ENCODE measurements around the gene ZNF106.

The ZNF106 gene

DNA sequence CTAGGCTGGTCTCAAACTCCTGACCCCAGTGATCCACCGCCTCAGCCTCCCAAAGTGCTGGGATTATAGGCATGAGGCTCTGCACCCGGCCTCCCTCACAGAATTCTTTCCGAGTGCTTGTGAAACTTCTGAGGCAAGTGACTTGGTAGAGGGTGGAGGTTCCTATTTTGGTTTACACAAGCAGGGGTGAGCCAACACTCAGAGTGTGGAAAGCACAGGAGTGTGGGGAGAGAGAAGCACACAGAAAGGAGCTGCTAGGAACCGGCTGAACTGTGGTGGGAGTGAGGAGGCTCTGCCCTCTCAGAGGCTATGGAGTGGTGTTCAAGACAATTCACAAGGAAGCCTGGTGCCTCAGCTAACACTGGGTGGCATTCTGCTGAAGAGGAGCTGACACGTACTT lies 123.9 kb downstream of the ZNF106 start:
- no peak for DNase-seq (ENCODE audit: low read depth)

DNA sequence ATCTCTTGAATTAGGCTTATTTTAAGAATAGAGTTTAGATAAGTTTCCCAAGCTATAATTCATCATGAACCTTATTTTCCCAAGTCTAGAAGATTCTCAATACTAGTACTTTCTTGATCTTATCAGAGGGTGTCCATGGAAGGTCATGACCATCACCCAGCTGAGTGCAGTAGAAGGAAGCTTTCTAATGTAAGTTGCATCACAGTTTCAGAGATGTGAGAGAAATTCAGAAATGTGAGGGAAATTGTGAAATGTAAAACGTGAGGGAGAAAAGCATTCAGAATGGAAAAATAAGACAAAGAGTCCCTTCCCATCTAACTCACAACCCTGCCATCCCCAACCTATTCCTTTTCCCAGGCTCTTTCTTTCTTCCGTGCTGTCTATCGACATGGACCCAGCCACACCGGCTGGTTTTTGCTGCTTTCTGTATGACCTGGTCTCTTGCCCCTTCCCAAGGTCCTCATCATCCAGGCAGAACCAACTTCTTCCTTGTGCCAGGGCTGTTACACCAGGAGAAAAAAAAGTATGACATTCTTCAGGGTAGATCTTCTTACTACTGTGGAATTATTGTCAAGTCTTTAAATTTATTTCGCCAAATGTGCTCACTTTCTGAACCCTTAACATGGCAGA lies 124.9 kb downstream of the ZNF106 start:
- no peak for DNase-seq (ENCODE audit: low read depth)

DNA sequence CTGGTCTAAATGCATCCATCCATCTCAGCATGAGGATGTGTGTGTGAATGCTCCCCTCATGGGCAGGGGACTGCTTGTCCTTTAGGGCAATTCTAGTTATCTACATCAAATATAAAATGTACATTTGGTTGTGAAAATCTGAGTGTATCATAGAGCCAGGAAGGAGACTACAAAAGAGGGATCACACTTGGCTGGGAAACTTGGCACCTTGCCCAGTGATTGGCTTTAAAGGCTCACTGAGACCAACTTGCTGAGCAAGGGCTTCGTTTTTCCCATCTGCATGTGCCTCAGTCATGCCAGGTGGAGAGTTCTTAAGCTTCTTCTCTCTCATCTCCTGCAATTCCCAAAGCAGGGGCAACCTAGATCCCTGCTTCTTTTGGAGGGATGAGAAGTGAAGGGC lies 126.4 kb downstream of the ZNF106 start:
- no peak for DNase-seq (ENCODE audit: low read depth)

DNA sequence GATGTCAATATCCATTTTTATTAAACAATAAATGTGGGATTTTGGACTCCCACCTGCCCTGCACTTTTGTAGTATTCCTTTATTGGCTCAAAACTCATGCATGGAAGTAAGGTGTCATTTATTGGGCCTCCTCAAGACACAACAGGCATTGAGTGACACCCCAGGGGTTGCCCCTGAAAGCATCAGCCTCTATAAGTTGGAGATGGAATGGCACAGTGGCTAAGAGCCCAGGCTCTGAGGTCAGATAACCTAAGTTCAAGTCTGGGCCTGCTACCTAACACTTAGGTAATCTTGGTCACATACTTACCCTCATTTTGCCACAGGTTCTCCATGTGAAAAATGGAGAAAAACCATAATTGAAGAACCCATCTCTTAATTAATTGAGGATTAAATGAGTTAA lies 127.0 kb downstream of the ZNF106 start:
- DNase-seq (ENCODE audit: low read depth) = no peak

DNA sequence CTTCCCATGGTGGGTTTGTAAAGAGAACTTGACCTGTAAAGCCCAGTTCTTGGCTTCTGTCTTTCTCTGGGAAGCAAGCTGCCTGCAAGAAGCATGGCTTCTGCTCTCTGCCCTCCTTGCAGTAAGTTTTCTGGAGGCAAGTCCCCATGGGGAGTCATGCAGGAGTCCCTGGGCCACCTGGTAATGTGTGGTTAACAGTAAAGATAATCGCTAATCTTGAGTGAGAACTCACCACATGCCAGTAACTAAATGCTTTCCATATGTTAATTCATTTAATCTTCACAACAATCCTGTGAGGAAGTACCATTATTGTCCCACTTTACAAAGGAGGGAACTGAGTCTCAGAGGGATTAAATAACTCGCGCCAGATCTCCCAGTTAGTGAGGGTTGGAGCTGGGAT lies 127.5 kb downstream of the ZNF106 start:
- DNase-seq (ENCODE audit: low read depth) = no peak

Data from fibroblast of the conjunctiva (primary cell).